Natural killer cell treated with Interleukin-12 subunit alpha and Interleukin-12 subunit beta and Interleukin-15 and Interleukin-18, amount 100 ng/mL, for 72 hours (primary cell): ENCODE data around the gene TIMM23. TPM values are rescaled to one million over a fixed set of nuclear protein-coding genes. Genes with fewer than 3 reads are reported as not detected.

Experiments used
- ATAC-seq, 2 donors: fragments of 150-1000 bp; cut with Tn5 transposase in 1 of 2; sonication (Bioruptor Pico), chemical (Tn5 transposase) in 1 of 2; 2 replicates each; pipeline ENCODE4 v1.10.0; 2021
- DNase-seq: peaks from one replicate; pipeline ENCODE4 v3.0.0; 2022; ENCODE audit warnings: low spot score
- H3K27ac Mint-ChIP-seq, 2 donors: 1 replicate in 1 of 2; 2 replicates in 1 of 2; pipeline ENCODE4 v1.8.0; 2022; ENCODE audit warnings: mixed read lengths in 2 of 2, mild to moderate bottlenecking in 1 of 2, moderate library complexity in 1 of 2
- H3K27me3 Mint-ChIP-seq, 2 donors: 1 replicate in 1 of 2; 2 replicates in 1 of 2; pipeline ENCODE4 v1.8.0; 2022; ENCODE audit warnings: mixed read lengths in 2 of 2
- H3K36me3 Mint-ChIP-seq: one replicate; pipeline ENCODE4 v1.8.0; 2022; ENCODE audit warnings: mixed read lengths
- H3K4me1 Mint-ChIP-seq, 2 donors: 1 replicate in 1 of 2; 2 replicates in 1 of 2; pipeline ENCODE4 v1.8.0; 2022; ENCODE audit warnings: low read depth in 2 of 2, mixed read lengths in 2 of 2, mild to moderate bottlenecking in 1 of 2
- H3K4me3 Mint-ChIP-seq: one replicate; pipeline ENCODE4 v1.8.0; 2022; ENCODE audit warnings: mixed read lengths
- H3K9me3 Mint-ChIP-seq: 2 replicates; pipeline ENCODE4 v1.8.0; 2022; ENCODE audit warnings: mixed read lengths
- total RNA-seq, 2 donors: library from RNA; stranded (reverse); gene quantifications; one replicate each; pipeline ENCODE4 v1.2.3, GENCODE V29; 2022

TIMM23 gene
- total RNA-seq, 2 donors from 2014 or later: 71.6 to 80.1 TPM

GRCh38 chr10:46020344-46020657 lies 48.0 kb downstream of the TIMM23 start:
- Mint-ChIP-seq H3K36me3 (no peaks in the 10 kb centered on the region), H3K9me3 (no peaks in the 10 kb centered on the region), H3K4me3 (peak overlapping the region; percentile 73), H3K27me3 (no peaks in the 10 kb centered on the region), H3K4me1 (peaks cover 59 to 63% of the 10 kb centered on the region in 2 donors), H3K27ac (peak overlapping the region; percentile 64 to 85)
- ATAC-seq (no peak), DNase-seq (no peak)

- H3K36me3 Mint-ChIP-seq: no peaks in the 10 kb centered on the region
- peak overlapping the region; percentile 65 to 85 for H3K27ac Mint-ChIP-seq
- H3K9me3 Mint-ChIP-seq: no peaks in the 10 kb centered on the region
- peak overlapping the region; percentile 85 for H3K4me3 Mint-ChIP-seq
- no peaks in the 10 kb centered on the region for H3K27me3 Mint-ChIP-seq
- ATAC-seq (peak; percentile 96 to 97), DNase-seq (peak; percentile 93)
- peaks cover 69 to 80% of the 10 kb centered on the region in 2 donors for H3K4me1 Mint-ChIP-seq
These were observed 50.9 kb downstream of the TIMM23 start for GRCh38 chr10:46022978-46023702.

DNA sequence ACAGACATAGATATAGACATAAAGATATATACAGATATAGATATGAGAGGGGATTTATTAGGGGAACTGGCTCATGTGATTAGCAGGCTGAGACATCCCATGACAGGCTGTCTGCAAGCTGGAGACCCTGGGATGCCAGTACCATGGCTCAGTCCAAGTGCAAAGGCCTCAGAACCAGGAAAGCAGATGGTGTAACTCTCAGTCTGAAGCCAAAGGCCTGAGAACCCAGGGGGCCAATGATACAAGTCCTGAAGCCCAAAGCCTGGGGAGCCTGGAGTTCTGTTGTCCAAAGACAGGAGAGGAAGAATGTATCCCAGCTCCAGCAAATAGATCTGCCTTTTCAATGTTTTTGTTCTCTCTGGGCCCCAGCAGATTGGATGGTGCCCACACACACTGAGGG lies 52.7 kb downstream of the TIMM23 start:
- H3K4me3 Mint-ChIP-seq: peak overlapping the region; percentile 85

GRCh38 chr10:46025406-46025805 lies 53.1 kb downstream of the TIMM23 start:
- H3K27me3 Mint-ChIP-seq: no peaks in the 10 kb centered on the region
- peaks cover 67 to 76% of the 10 kb centered on the region in 2 donors for H3K4me1 Mint-ChIP-seq
- ATAC-seq: no peak
- no peaks in the 10 kb centered on the region for H3K36me3 Mint-ChIP-seq
- H3K4me3 Mint-ChIP-seq: no peak overlapping the region
- no peaks in the 10 kb centered on the region for H3K9me3 Mint-ChIP-seq
- no peak for DNase-seq
- peak overlapping the region; percentile 3 to 60 for H3K27ac Mint-ChIP-seq

More for the DNA sequence above, 52.7 kb downstream of the TIMM23 start:
- Mint-ChIP-seq H3K4me1 (peaks cover 68 to 80% of the 10 kb centered on the region in 2 donors), H3K36me3 (no peaks in the 10 kb centered on the region), H3K27me3 (no peaks in the 10 kb centered on the region), H3K27ac (peak overlapping the region in 1 of 2 donors; percentile 65), H3K9me3 (no peaks in the 10 kb centered on the region)
- DNase-seq (no peak), ATAC-seq (no peak)

- DNase-seq: no peak
- Mint-ChIP-seq H3K4me1 (peaks cover 65 to 73% of the 10 kb centered on the region in 2 donors), H3K4me3 (no peak overlapping the region)
These were observed 53.8 kb downstream of the TIMM23 start for GRCh38 chr10:46026106-46026505.

DNA sequence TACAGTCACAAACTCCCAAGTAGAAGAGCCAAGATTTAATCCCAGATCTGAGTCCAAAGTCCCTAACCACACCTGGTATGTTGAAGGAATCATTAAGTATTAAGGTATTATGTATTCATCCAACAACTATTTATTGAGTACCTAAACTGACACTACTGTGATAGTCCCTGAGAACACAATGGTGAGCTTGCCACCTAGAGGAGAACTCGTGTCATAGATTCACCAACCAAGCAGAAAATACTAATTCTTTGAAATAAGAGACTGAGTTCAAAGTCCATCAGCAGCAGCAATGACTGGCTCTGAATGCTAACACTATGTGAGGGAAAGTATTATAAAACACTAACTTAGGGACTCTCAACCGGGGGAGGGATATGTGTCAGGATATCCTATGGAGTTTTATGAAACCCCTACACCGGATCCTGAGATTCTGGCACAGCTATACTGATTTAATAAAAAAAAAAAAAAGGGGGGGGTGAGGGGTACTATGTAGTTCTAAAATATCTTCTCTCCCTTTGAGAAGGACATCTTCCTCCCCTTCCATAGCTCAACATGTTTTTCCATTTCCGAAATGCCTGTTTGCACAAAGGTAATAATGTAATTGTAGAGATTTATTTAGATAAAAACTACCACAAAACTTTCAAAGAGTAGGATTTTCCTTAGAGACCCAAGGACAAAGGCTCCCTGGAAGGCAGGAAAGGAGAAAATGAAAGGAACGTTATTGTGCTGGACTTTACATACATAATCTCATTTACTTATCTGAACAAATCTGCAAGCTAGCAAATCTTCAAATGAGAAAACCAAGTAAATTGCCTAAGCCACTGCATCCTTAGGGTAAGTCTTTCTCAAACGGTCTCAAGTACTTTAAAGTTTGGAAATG lies 56.5 kb downstream of the TIMM23 start:
- ATAC-seq (peak in 1 of 2 donors; percentile 13), DNase-seq (no peak)
- peak overlapping the region; percentile 92 for H3K4me3 Mint-ChIP-seq
- H3K36me3 Mint-ChIP-seq: no peaks in the 10 kb centered on the region
- peaks cover 51 to 58% of the 10 kb centered on the region in 2 donors for H3K4me1 Mint-ChIP-seq
- no peaks in the 10 kb centered on the region for H3K27me3 Mint-ChIP-seq
- H3K27ac Mint-ChIP-seq: peak overlapping the region; percentile 90 to 93
- H3K9me3 Mint-ChIP-seq: no peaks in the 10 kb centered on the region

More at GRCh38 chr10:46026106-46026505, 53.8 kb downstream of the TIMM23 start:
- ATAC-seq: no peak
- Mint-ChIP-seq H3K27me3 (no peaks in the 10 kb centered on the region), H3K36me3 (no peaks in the 10 kb centered on the region), H3K27ac (no peak overlapping the region), H3K9me3 (no peaks in the 10 kb centered on the region)

DNA sequence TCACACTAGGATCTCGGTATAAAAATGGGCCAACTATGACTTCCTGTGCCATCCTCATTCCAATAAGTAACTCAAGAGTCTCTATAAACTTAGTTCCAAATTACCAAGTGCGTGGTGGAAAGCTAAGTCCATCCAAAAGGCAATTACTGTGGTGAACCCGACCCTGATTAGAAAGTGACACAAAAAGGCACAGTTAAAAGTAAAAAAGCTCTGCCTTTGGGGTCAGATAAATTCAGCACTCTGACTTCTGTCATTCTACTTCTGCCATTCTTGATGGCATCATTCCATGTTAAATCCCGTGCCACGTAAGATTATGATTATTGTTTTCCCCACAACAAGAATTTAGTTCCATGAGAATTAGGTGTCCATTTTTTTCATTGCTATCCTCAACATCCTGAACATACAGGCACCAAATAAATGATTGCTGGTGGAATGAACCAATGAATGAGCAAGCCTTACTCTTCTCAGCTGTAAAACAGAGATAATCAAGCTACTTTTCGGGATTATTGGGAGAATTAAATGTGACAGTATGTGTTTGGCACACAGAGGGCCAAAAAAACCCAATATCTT lies 57.3 kb downstream of the TIMM23 start:
- Mint-ChIP-seq H3K27me3 (no peaks in the 10 kb centered on the region), H3K36me3 (no peaks in the 10 kb centered on the region), H3K27ac (peak overlapping the region; percentile 90 to 93), H3K9me3 (no peaks in the 10 kb centered on the region), H3K4me3 (peak overlapping the region; percentile 92), H3K4me1 (peaks cover 47 to 51% of the 10 kb centered on the region in 2 donors)
- ATAC-seq (no peak), DNase-seq (no peak)

- ATAC-seq: peak; percentile 99
- Mint-ChIP-seq H3K4me1 (peaks cover 43 to 45% of the 10 kb centered on the region in 2 donors), H3K4me3 (peak within 1 kb of the TSS; percentile 92), H3K27ac (peak within 1 kb of the TSS; percentile 90 to 93), H3K27me3 (peaks cover 0 to 3% of the 10 kb centered on the region in 2 donors), H3K36me3 (no peaks in the 10 kb centered on the region), H3K9me3 (no peaks in the 10 kb centered on the region)
- DNase-seq: peak; percentile 97
These were observed 58.0 kb downstream of the TIMM23 start, which contains the start of gene NCOA4 for GRCh38 chr10:46030091-46030937. Gene NCOA4 (minus strand): TSS chr10:46030623. CDS start chr10:46016680, 13,943 bp downstream.

GRCh38 chr10:46031648-46032532 lies 59.6 kb downstream of the TIMM23 start:
- Mint-ChIP-seq H3K9me3 (no peaks in the 10 kb centered on the region), H3K36me3 (no peaks in the 10 kb centered on the region), H3K27me3 (peaks cover 0 to 8% of the 10 kb centered on the region in 2 donors), H3K27ac (peak overlapping the region; percentile 24 to 70), H3K4me1 (peaks cover 31 to 33% of the 10 kb centered on the region in 2 donors), H3K4me3 (peak overlapping the region; percentile 26)
- ATAC-seq (no peak), DNase-seq (no peak)

DNA sequence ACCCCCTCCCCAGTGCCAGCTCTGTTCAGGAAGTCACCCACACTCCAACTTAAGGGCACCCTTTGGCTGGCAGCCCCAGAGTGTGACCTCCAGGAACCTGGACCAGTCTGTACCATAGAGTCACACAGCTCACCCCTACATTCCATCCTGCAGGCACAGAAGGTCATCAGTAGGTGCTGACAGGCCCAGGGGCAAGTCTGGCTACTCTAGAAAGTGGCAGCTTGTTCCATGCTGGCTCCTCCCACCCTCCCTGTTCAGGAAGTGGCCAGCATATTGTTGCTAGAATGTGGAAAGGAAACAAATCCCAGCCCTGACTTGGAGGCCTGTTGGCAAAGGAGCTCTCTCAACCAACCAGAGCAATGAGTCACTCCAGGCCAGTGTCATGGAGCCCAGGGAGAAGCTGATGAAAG lies 61.3 kb downstream of the TIMM23 start:
- ATAC-seq (no peak), DNase-seq (no peak)
- no peak overlapping the region for H3K27ac Mint-ChIP-seq
- no peak overlapping the region for H3K4me3 Mint-ChIP-seq
- peaks cover 17% of the 10 kb centered on the region in 2 donors for H3K4me1 Mint-ChIP-seq
- H3K27me3 Mint-ChIP-seq: peaks cover 0 to 8% of the 10 kb centered on the region in 2 donors
- no peaks in the 10 kb centered on the region for H3K36me3 Mint-ChIP-seq
- H3K9me3 Mint-ChIP-seq: no peaks in the 10 kb centered on the region

GRCh38 chr10:46035923-46036849 lies 63.9 kb downstream of the TIMM23 start:
- no peaks in the 10 kb centered on the region for H3K9me3 Mint-ChIP-seq
- H3K4me3 Mint-ChIP-seq: no peak overlapping the region
- peaks cover 0 to 2% of the 10 kb centered on the region in 2 donors for H3K4me1 Mint-ChIP-seq
- no peak overlapping the region for H3K27ac Mint-ChIP-seq
- ATAC-seq (no peak), DNase-seq (no peak)
- H3K36me3 Mint-ChIP-seq: no peaks in the 10 kb centered on the region
- H3K27me3 Mint-ChIP-seq: peaks cover 0 to 8% of the 10 kb centered on the region in 2 donors
